Measurements from ENCODE around the gene DNAAF1. TPM values are rescaled to one million over a fixed set of nuclear protein-coding genes. Genes with fewer than 3 reads are reported as not detected.

Gene DNAAF1
- polyA plus RNA-seq, 1 donor (not counting 4 experiments of a cell fraction or from before 2014, with no cell fraction given): 0.01 TPM

GRCh38 chr16:84225126-84225525, 80.0 kb downstream of the DNAAF1 start:
- dilution Hi-C loops (cut with MboI; ENCODE audit: extremely low pct_ligation_motif_present, low sequenced_read_pairs): no loop called here
- H3K4me3 ChIP-seq (ENCODE audit: control insufficient read depth in 2 of 3, extremely low read depth in 1 of 3, insufficient read depth in 2 of 3, low read depth in 1 of 3, low read length in 3 of 3): no peak overlapping the region
- DNase-seq (ENCODE audit: low read depth, low spot score) (no peak), FAIRE-seq (no peak)
- H3K27ac ChIP-seq (ENCODE audit: control insufficient read depth, insufficient read depth, low read length): no peak overlapping the region
- no peak overlapping the region for H3K9ac ChIP-seq (ENCODE audit: control insufficient read depth, extremely low read depth, insufficient read depth, low read length)
- H3K4me2 ChIP-seq (ENCODE audit: control insufficient read depth, extremely low read depth, insufficient read depth, low read depth, low read length): no peak overlapping the region
- no peak overlapping the region for H2AFZ ChIP-seq (ENCODE audit: control insufficient read depth, low read length)
- H3K9me3 ChIP-seq (ENCODE audit: control insufficient read depth, low read depth, low read length): no peaks in the 10 kb centered on the region
- H3K27me3 ChIP-seq (ENCODE audit: control insufficient read depth, extremely low read depth, insufficient read depth, low read length): no peaks in the 10 kb centered on the region
- no peaks in the 10 kb centered on the region for H3K79me2 ChIP-seq (ENCODE audit: control insufficient read depth, insufficient read depth, low read length)
- TF ChIP-seq EZH2 (IDR thresholded peaks at IDR 0.05; ENCODE audit: low read length) (no peak), CTCF (optimal IDR thresholded peaks at IDR 0.05 in 1 of 3, IDR thresholded peaks at IDR 0.05 in 1 of 3, conservative IDR thresholded peaks at IDR 0.05 in 1 of 3; ENCODE audit: extremely low read depth in 1 of 3, insufficient read depth in 2 of 3, low read length in 3 of 3) (no peak)
- H3K4me1 ChIP-seq (ENCODE audit: control insufficient read depth, extremely low read depth, insufficient read depth, low read length): no peaks in the 10 kb centered on the region
- H3K9me1 ChIP-seq (ENCODE audit: control insufficient read depth, extremely low read depth, insufficient read depth, low read length): no peaks in the 10 kb centered on the region
- no peaks in the 10 kb centered on the region for H4K20me1 ChIP-seq (ENCODE audit: control insufficient read depth, extremely low read depth, insufficient read depth, low read length)
- no peaks in the 10 kb centered on the region for H3K36me3 ChIP-seq (ENCODE audit: control insufficient read depth in 2 of 2, extremely low read depth in 1 of 2, insufficient read depth in 2 of 2, low read length in 2 of 2)

GRCh38 chr16:84225571-84225970, 80.5 kb downstream of the DNAAF1 start:
- Histone ChIP-seq H3K9me1 (ENCODE audit: control insufficient read depth, extremely low read depth, insufficient read depth, low read length) (no peaks in the 10 kb centered on the region), H4K20me1 (ENCODE audit: control insufficient read depth, extremely low read depth, insufficient read depth, low read length) (no peaks in the 10 kb centered on the region), H3K9ac (ENCODE audit: control insufficient read depth, extremely low read depth, insufficient read depth, low read length) (no peak overlapping the region), H3K4me3 (ENCODE audit: control insufficient read depth in 2 of 3, extremely low read depth in 1 of 3, insufficient read depth in 2 of 3, low read depth in 1 of 3, low read length in 3 of 3) (no peak overlapping the region), H3K79me2 (ENCODE audit: control insufficient read depth, insufficient read depth, low read length) (no peaks in the 10 kb centered on the region), H3K9me3 (ENCODE audit: control insufficient read depth, low read depth, low read length) (no peaks in the 10 kb centered on the region), H3K27ac (ENCODE audit: control insufficient read depth, insufficient read depth, low read length) (no peak overlapping the region), H3K27me3 (ENCODE audit: control insufficient read depth, extremely low read depth, insufficient read depth, low read length) (no peaks in the 10 kb centered on the region), H3K36me3 (ENCODE audit: control insufficient read depth in 2 of 2, extremely low read depth in 1 of 2, insufficient read depth in 2 of 2, low read length in 2 of 2) (no peaks in the 10 kb centered on the region), H3K4me2 (ENCODE audit: control insufficient read depth, extremely low read depth, insufficient read depth, low read depth, low read length) (no peak overlapping the region), H3K4me1 (ENCODE audit: control insufficient read depth, extremely low read depth, insufficient read depth, low read length) (no peaks in the 10 kb centered on the region), H2AFZ (ENCODE audit: control insufficient read depth, low read length) (no peak overlapping the region)
- TF ChIP-seq EZH2 (IDR thresholded peaks at IDR 0.05; ENCODE audit: low read length): no peak
- no peak for DNase-seq (ENCODE audit: low read depth, low spot score)
- dilution Hi-C loops (cut with MboI; ENCODE audit: extremely low pct_ligation_motif_present, low sequenced_read_pairs): no loop called here
- FAIRE-seq: no peak

GRCh38 chr16:84226026-84226425, 80.9 kb downstream of the DNAAF1 start:
- H3K27ac ChIP-seq (ENCODE audit: control insufficient read depth, insufficient read depth, low read length): no peak overlapping the region
- DNase-seq (ENCODE audit: low read depth, low spot score) (no peak), FAIRE-seq (no peak)
- H3K4me3 ChIP-seq (ENCODE audit: control insufficient read depth in 2 of 3, extremely low read depth in 1 of 3, insufficient read depth in 2 of 3, low read depth in 1 of 3, low read length in 3 of 3): no peak overlapping the region
- H2AFZ ChIP-seq (ENCODE audit: control insufficient read depth, low read length): no peak overlapping the region
- no peaks in the 10 kb centered on the region for H3K4me1 ChIP-seq (ENCODE audit: control insufficient read depth, extremely low read depth, insufficient read depth, low read length)
- H3K4me2 ChIP-seq (ENCODE audit: control insufficient read depth, extremely low read depth, insufficient read depth, low read depth, low read length): no peak overlapping the region
- no peaks in the 10 kb centered on the region for H3K27me3 ChIP-seq (ENCODE audit: control insufficient read depth, extremely low read depth, insufficient read depth, low read length)
- H4K20me1 ChIP-seq (ENCODE audit: control insufficient read depth, extremely low read depth, insufficient read depth, low read length): no peaks in the 10 kb centered on the region
- TF ChIP-seq EZH2 (IDR thresholded peaks at IDR 0.05; ENCODE audit: low read length) (no peak), CTCF (optimal IDR thresholded peaks at IDR 0.05 in 1 of 3, IDR thresholded peaks at IDR 0.05 in 1 of 3, conservative IDR thresholded peaks at IDR 0.05 in 1 of 3; ENCODE audit: extremely low read depth in 1 of 3, insufficient read depth in 2 of 3, low read length in 3 of 3) (no peak)
- H3K9me1 ChIP-seq (ENCODE audit: control insufficient read depth, extremely low read depth, insufficient read depth, low read length): no peaks in the 10 kb centered on the region
- H3K9me3 ChIP-seq (ENCODE audit: control insufficient read depth, low read depth, low read length): no peaks in the 10 kb centered on the region
- H3K9ac ChIP-seq (ENCODE audit: control insufficient read depth, extremely low read depth, insufficient read depth, low read length): no peak overlapping the region
- H3K36me3 ChIP-seq (ENCODE audit: control insufficient read depth in 2 of 2, extremely low read depth in 1 of 2, insufficient read depth in 2 of 2, low read length in 2 of 2): no peaks in the 10 kb centered on the region
- dilution Hi-C loops (cut with MboI; ENCODE audit: extremely low pct_ligation_motif_present, low sequenced_read_pairs): no loop called here
- no peaks in the 10 kb centered on the region for H3K79me2 ChIP-seq (ENCODE audit: control insufficient read depth, insufficient read depth, low read length)

Measured in keratinocyte (primary cell).